Thymus (tissue), 11 donors: ENCODE results near the gene NTM. TPM values are rescaled to one million over a fixed set of nuclear protein-coding genes. Genes with fewer than 3 reads are reported as not detected.

Source experiments
- DNase-seq, 9 donors: peaks; one replicate each; pipeline ENCODE4 v3.0.0-alpha.2; 2013; ENCODE audit warnings: low spot score in 9 of 9, low read depth in 6 of 9, missing footprints in 1 of 9
- H3K27ac ChIP-seq, 2 donors: one replicate each; pipeline ENCODE4 v1.5.1; 2013; ENCODE audit warnings: control low read depth in 1 of 2, low read depth in 1 of 2, low read length in 1 of 2, mild to moderate bottlenecking in 1 of 2, moderate library complexity in 1 of 2
- H3K27me3 ChIP-seq, 2 donors: one replicate each; pipeline ENCODE4 v1.5.1; 2013; ENCODE audit warnings: low read length in 1 of 2; ENCODE audit not compliant: control insufficient read depth in 2 of 2, insufficient read depth in 1 of 2
- H3K36me3 ChIP-seq, 2 donors: one replicate each; pipeline ENCODE4 v1.5.1; 2013; ENCODE audit warnings: low read length in 1 of 2, mild to moderate bottlenecking in 1 of 2, moderate library complexity in 1 of 2; ENCODE audit not compliant: control insufficient read depth in 2 of 2, insufficient read depth in 2 of 2
- H3K4me1 ChIP-seq, 2 donors: one replicate each; pipeline ENCODE4 v1.5.1; 2013; ENCODE audit warnings: low read length in 2 of 2; ENCODE audit not compliant: control insufficient read depth in 2 of 2, insufficient read depth in 2 of 2
- H3K4me3 ChIP-seq, 2 donors: one replicate each; pipeline ENCODE4 v1.5.1; 2013; ENCODE audit warnings: low read length in 2 of 2, control low read depth in 1 of 2, mild to moderate bottlenecking in 1 of 2
- H3K9me3 ChIP-seq, 2 donors: one replicate each; pipeline ENCODE4 v1.5.1; 2013; ENCODE audit warnings: low read length in 1 of 2, mild to moderate bottlenecking in 1 of 2; ENCODE audit not compliant: control insufficient read depth in 2 of 2, insufficient read depth in 1 of 2
- WGBS: extraction: QIAGEN DNeasy Blood & Tissue Kit; methylation state at CpG from one replicate; pipeline ENCODE4 v1.1.7; 2013; 5-methylcytosine and 5-hydroxymethylcytosine counted together
- polyA plus RNA-seq: library from polyadenylated mRNA; stranded (reverse); fragments of 200-250 nt; gene quantifications from one replicate; pipeline ENCODE4 v1.2.3, GENCODE V29; 2013
- total RNA-seq: library from RNA; stranded (reverse); fragments of 120-200 nt; gene quantifications from one replicate; pipeline ENCODE4 v1.2.4, GENCODE V29; 2013
- donor health status: healthy.

NTM gene
- total and polyA plus RNA-seq, 2 donors = 0.18 to 0.47 TPM

DNA sequence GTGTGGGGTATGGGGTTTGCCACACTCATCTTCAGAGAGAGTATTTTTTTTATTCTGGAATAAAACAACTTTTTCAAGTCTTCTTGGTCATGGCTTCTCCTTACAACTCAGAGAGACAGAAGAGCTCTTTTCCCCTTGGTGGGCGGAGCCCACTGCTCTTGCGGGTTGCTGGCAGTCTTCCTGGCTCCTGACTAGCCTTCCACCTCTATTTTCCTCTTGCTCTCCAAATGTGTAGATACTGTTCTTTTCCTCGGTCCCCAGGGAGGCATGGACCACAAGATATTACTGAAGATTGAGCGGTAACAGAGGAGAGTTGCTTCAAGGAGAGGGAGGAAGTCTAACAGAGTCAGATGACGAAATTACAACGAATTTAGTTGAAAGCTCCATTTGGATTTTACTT, 210.6 kb downstream of the NTM start:
- no peak for DNase-seq
- peaks cover 0 to 6% of the 10 kb centered on the region in 2 donors for H3K27me3 ChIP-seq
- no peaks in the 10 kb centered on the region for H3K4me1 ChIP-seq
- no peak overlapping the region for H3K4me3 ChIP-seq
- WGBS = 84% methylated on average over 6 of the region's 6 CpGs
- H3K36me3 ChIP-seq = no peaks in the 10 kb centered on the region
- no peaks in the 10 kb centered on the region for H3K9me3 ChIP-seq
- H3K27ac ChIP-seq = no peak overlapping the region

DNA sequence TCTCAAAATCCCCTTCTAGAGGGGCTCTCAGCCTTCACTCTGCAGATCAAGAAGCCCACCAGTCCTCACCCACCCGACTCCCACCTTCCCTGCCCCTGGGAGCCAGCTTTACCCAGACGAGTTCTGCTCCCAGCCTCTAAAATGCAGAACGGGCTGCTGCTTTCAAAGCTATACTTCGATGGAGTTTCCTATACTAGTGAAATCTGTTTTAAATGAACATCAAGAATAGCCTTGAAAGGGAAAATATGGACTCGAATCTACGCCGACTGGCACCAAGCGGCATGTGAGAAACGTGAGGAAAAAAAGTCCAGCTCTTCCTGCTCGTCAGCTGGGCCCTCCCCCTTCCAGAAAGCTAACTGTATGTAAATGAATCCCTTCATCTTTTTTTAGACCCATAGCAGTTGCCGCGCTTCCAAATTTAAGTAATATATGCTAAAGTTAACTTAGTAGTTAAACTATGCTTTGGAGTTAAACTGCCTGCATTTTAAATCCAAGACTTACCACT, 211.7 kb downstream of the NTM start:
- H3K9me3 ChIP-seq = no peaks in the 10 kb centered on the region
- H3K4me3 ChIP-seq = no peak overlapping the region
- no peak for DNase-seq
- no peak overlapping the region for H3K27ac ChIP-seq
- WGBS = 85% methylated on average over 12 of the region's 12 CpGs
- no peaks in the 10 kb centered on the region for H3K36me3 ChIP-seq
- H3K27me3 ChIP-seq = peaks cover 0 to 2% of the 10 kb centered on the region in 2 donors
- H3K4me1 ChIP-seq = no peaks in the 10 kb centered on the region

DNA sequence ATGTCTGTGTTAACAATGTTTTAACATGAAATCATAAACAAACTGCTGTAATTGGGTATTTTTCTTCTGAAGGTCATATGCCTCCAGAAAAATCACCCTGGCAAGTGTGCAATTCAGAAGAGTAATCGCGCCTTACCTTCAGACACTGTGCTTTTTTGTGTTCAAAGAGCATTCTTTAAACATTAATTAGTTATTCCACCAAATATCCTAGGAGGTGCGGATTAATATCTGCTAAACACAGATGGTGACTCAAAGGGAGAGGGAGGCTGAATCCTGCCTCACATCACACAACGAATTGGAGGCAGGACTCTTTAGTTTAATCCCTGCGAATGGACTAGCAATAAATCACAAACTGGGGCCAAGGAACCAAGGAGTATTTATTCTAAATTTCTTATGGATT, 213.0 kb downstream of the NTM start:
- no peak for DNase-seq
- 88% methylated on average over 5 of the region's 5 CpGs for WGBS

GRCh38 chr11:131583938-131584337, 213.5 kb downstream of the NTM start:
- H3K4me1 ChIP-seq = no peaks in the 10 kb centered on the region
- H3K27me3 ChIP-seq = peaks cover 0 to 2% of the 10 kb centered on the region in 2 donors
- no peaks in the 10 kb centered on the region for H3K36me3 ChIP-seq
- no peak for DNase-seq
- no peak overlapping the region for H3K27ac ChIP-seq
- no peaks in the 10 kb centered on the region for H3K9me3 ChIP-seq
- no peak overlapping the region for H3K4me3 ChIP-seq
- WGBS = 82% methylated on average over 6 of the region's 6 CpGs

More for the DNA sequence above, 213.0 kb downstream of the NTM start:
- Histone ChIP-seq H3K4me1 (no peaks in the 10 kb centered on the region), H3K27me3 (peaks cover 0 to 2% of the 10 kb centered on the region in 2 donors), H3K27ac (no peak overlapping the region), H3K4me3 (no peak overlapping the region), H3K36me3 (no peaks in the 10 kb centered on the region), H3K9me3 (no peaks in the 10 kb centered on the region)

- Histone ChIP-seq H3K4me1 (no peaks in the 10 kb centered on the region), H3K27me3 (peaks cover 0 to 2% of the 10 kb centered on the region in 2 donors), H3K9me3 (no peaks in the 10 kb centered on the region), H3K36me3 (no peaks in the 10 kb centered on the region), H3K27ac (no peak overlapping the region), H3K4me3 (no peak overlapping the region)
- 54% methylated on average over 24 of the region's 24 CpGs for WGBS
- peak in 3 of 9 donors; percentile 10 to 33 (median 19) for DNase-seq
These were observed 214.6 kb downstream of the NTM start for GRCh38 chr11:131584785-131585592.

DNA sequence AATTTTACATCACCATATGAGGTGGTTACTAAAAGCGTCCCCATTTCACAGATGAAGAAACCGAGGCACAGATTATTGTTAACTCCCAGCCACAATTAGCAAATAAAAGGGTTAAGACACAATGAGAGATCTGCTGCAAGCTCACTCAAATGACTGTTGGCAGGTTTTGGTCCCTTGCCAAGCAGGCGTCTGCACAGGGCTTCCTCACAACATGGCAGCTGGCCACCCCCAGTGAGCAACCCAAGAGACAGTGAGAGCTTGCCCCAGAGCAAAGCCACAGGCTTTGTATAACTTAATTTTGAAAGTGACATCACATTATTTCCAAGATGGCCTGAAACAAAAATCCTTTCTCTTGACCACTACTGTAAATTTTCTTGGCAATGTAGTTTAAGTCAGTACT, 217.6 kb downstream of the NTM start:
- H3K4me3 ChIP-seq = no peak overlapping the region
- no peaks in the 10 kb centered on the region for H3K9me3 ChIP-seq
- no peak overlapping the region for H3K27ac ChIP-seq
- 86% methylated on average over 3 of the region's 3 CpGs for WGBS
- no peaks in the 10 kb centered on the region for H3K36me3 ChIP-seq
- peaks cover 0 to 5% of the 10 kb centered on the region in 2 donors for H3K4me1 ChIP-seq
- peaks cover 0 to 2% of the 10 kb centered on the region in 2 donors for H3K27me3 ChIP-seq
- no peak for DNase-seq

- WGBS = 45% methylated on average over 7 of the region's 7 CpGs
- Histone ChIP-seq H3K27ac (no peak overlapping the region), H3K27me3 (no peaks in the 10 kb centered on the region), H3K4me3 (no peak overlapping the region), H3K36me3 (no peaks in the 10 kb centered on the region), H3K4me1 (peaks cover 0 to 5% of the 10 kb centered on the region in 2 donors), H3K9me3 (no peaks in the 10 kb centered on the region)
- DNase-seq = no peak
These were observed 220.6 kb downstream of the NTM start for GRCh38 chr11:131591051-131591461.

- no peak for DNase-seq
- Histone ChIP-seq H3K27me3 (no peaks in the 10 kb centered on the region), H3K9me3 (no peaks in the 10 kb centered on the region), H3K4me3 (no peak overlapping the region), H3K36me3 (no peaks in the 10 kb centered on the region), H3K27ac (no peak overlapping the region), H3K4me1 (peaks cover 0 to 5% of the 10 kb centered on the region in 2 donors)
- 79% methylated on average over 2 of the region's 2 CpGs for WGBS
These were observed 221.7 kb downstream of the NTM start for GRCh38 chr11:131592152-131592551.

- Histone ChIP-seq H3K4me1 (peaks cover 0 to 5% of the 10 kb centered on the region in 2 donors), H3K9me3 (no peaks in the 10 kb centered on the region), H3K36me3 (no peaks in the 10 kb centered on the region), H3K27me3 (no peaks in the 10 kb centered on the region), H3K4me3 (no peak overlapping the region), H3K27ac (no peak overlapping the region)
- 79% methylated on average over 2 of the region's 2 CpGs for WGBS
- DNase-seq = no peak
These were observed 222.3 kb downstream of the NTM start for GRCh38 chr11:131592734-131593133.
